Omental fat pad (tissue), 4 donors: ENCODE results near the gene AMZ2. TPM values are rescaled to one million over a fixed set of nuclear protein-coding genes. Genes with fewer than 3 reads are reported as not detected.
"Not testable (repeated sequence)": the region's sequence is repeated elsewhere in the genome, so short reads cannot be mapped to it uniquely, and the experiment has no call there.

Experiments used
- ATAC-seq: fragments of 150-250 bp; one replicate; pipeline ENCODE4 v1.9.1; 2016; ENCODE audit warnings: mild to moderate bottlenecking, moderate library complexity; ENCODE audit not compliant: low FRiP score
- DNase-seq: peaks from one replicate; pipeline ENCODE4 v3.0.0-alpha.2; 2019; ENCODE audit warnings: low spot score
- total RNA-seq, 4 donors: library from RNA; depleted of rRNA; stranded (reverse); fragments of >200 nt; gene quantifications; one replicate each; pipeline ENCODE4 v1.1.0, GENCODE V29; 2016
- TF ChIP-seq, protein P1 (sequence below), 3 donors: fragments of 450-650 bp; IDR thresholded peaks; one replicate each; pipeline ENCODE4 v1.5.1; 2016 to 2017; ENCODE audit warnings: antibody characterized with exemption in 3 of 3, mild to moderate bottlenecking in 3 of 3, moderate library complexity in 2 of 3

AMZ2 gene
- total RNA-seq, 4 donors from 2014 or later = 26.6 to 59.6 (median 48.1) TPM

DNA sequence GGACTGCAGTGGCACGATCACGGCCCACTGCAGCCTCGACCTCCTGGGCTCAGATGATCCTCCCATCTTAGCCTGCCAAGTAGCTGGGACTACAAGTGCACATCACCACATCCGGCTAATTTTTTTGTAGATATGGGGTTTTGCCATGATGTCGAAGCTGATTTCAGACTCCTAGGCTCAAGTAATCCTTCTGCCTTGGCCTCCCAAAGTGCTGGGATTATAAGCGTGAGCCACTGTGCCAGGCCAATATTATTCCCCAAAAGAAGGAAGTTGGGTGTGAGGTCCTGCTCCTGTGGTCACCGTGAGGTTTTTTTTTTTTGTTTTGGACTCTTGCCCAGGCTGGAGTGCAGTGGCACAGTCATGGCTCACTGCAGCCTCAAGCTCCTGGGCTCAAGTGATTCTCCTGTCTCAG lies 1.5 kb downstream of the AMZ2 start:
- ATAC-seq (no peak), DNase-seq (no peak)
- TF ChIP-seq, protein P1, sequence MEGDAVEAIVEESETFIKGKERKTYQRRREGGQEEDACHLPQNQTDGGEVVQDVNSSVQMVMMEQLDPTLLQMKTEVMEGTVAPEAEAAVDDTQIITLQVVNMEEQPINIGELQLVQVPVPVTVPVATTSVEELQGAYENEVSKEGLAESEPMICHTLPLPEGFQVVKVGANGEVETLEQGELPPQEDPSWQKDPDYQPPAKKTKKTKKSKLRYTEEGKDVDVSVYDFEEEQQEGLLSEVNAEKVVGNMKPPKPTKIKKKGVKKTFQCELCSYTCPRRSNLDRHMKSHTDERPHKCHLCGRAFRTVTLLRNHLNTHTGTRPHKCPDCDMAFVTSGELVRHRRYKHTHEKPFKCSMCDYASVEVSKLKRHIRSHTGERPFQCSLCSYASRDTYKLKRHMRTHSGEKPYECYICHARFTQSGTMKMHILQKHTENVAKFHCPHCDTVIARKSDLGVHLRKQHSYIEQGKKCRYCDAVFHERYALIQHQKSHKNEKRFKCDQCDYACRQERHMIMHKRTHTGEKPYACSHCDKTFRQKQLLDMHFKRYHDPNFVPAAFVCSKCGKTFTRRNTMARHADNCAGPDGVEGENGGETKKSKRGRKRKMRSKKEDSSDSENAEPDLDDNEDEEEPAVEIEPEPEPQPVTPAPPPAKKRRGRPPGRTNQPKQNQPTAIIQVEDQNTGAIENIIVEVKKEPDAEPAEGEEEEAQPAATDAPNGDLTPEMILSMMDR (IDR thresholded peaks at IDR 0.05) = no peak

DNA sequence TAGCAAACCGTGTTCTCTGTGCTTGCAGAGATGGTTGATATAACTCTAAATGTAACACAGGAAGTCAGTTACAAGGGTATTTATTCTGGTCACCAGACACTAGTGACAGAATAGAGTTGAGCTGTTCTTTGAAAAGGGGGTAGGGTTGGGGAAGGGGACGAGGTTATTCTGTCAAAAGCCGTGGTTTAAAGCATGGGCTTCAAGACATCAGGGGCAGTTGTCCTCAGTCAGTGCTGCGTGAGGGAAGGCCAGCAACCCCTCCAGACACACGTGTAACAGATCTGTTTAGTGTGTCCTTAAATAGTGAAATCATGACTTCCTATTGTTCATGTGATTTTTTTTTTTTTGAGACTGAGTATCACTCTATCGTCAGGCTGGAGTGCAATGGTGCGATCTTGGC lies 5.6 kb downstream of the AMZ2 start:
- not testable (repeated sequence) for DNase-seq

DNA sequence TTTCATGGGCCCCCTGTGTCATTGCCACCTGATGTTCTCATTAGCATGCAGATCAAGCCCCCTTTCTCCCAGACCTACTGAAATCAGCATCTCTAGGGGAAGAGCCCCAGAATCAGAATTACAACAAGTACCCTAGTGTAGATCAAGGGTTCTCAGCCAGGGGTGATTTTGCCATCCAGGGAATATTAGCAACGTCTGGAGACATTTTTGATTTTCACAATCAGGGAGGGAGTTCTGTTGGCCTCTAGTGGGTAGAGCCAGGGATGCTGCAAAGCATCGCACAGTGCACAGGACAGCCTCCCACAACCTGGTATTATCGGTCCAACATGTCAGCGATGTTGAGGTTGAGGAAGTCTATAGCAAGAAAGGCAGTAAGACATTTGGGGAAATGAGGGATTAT lies 7.3 kb downstream of the AMZ2 start:
- ATAC-seq (no peak), DNase-seq (no peak)
- TF ChIP-seq, protein P1 (IDR thresholded peaks at IDR 0.05) = no peak

More for the DNA sequence above, 5.6 kb downstream of the AMZ2 start:
- ATAC-seq = not testable (repeated sequence)

DNA sequence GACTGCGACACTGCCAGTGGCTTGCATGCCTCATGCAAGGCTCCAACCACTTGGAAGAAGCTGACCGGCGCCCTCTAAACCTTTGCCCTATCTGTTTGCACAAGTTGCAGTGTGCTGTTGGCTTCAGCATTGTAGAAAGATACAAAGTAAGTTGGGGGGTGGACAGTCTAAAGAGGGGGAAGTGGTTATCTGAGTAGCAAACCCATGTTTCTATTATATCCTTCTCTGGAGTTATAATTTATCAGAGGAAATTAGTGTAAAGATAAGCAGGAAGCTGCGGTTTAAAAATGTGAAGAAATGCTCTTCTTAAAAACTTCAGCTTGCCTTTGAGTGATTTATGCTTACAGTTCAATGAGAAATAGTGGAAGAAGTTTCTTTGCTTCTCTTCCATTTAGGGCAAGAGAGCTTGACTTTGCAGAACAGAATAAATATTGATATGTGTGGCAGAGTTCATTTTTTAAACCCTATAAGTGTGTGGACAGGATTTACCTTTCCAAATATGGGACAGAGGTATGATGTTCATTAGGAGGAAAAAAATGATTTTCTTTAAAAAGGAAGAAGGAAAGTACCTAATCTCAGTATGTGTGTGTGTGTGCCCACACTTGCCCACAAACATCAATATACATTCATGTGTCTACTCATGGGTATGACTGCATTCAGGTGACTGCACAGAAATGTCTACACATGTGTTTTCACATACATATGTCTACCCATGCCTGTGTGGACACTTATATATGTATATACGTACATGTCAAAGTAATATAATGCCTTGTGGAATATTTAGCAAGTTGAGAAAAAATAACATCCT lies 8.1 kb downstream of the AMZ2 start:
- ATAC-seq = no peak
- TF ChIP-seq, protein P1 (IDR thresholded peaks at IDR 0.05) = no peak

DNA sequence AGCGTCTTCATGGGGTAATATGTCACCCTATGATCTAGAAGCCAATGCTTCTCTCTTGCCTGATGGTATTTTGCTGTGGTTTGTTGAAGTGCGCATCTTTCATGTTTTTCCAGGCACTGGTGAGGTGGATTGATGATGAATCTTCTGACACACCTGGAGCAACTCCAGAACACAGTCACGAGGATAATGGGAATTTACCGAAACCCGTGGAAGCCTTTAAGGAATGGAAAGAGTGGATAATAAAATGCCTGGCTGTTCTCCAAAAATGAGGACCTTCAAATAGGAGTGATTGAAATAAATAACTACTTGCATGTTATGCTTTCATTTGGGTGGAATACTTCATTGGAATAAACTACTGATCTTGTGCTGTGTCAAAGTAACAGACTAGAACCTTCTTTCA lies 8.9 kb downstream of the AMZ2 start:
- not testable (repeated sequence) for ATAC-seq, DNase-seq

More for the DNA sequence above, 8.1 kb downstream of the AMZ2 start:
- DNase-seq = no peak

DNA sequence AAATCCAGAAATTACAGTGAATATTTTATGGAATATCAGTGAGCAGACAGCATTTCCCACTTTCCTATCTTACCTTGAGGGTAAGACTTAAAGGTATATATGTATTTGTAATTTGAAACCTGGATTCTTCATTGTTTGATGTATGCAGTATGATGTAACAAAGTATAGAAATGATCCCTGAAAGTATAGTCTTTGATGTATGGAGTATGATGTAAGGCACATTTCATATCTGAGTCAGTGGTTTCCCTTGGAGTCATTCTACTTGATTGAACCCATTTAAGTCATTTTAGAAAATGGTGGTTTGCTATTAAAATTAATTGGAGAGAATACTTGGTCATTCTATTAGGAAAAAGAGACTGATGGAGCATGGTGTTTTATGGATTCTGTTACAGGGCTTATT lies 10.1 kb downstream of the AMZ2 start:
- DNase-seq (no peak), ATAC-seq (no peak)
- TF ChIP-seq, protein P1 (IDR thresholded peaks at IDR 0.05) = no peak

DNA sequence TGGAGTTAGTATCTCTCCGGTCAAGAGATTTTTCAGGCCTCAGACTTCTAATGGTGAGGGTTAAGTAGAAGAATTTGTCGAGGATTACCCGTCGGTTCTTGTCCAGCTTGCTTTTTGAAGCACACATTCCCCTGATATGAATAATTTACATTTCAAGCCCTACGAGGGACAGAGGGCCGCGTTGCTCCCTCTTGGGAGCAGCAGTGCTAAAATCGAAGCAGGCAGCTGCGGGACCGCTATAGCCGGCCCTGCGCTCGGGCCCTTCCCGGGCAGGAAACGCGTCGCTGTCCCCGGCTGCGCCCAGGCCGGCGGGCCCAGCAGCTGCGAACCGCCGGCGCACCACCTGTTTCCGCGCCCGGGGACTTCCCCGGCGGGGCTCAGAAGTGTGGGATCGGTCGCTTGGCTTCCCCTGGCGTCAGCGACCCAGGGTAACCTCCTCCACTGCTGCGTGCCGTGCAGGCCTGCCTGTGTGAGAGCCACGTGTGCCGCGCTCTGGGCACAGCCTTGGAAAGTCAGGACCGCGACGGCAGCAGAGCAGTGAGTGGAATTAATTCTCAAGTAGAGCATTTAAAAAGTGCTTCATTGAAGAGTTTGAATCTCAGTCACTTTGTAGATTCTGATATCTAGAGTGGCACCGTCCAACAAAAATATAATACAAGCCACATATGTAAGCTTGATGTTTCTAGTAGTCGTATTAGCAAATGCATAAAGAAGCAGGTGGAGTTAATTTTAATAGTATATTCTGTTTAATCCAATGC lies 11.2 kb downstream of the AMZ2 start:
- ATAC-seq = peak; percentile 83
- not testable (repeated sequence) for DNase-seq

DNA sequence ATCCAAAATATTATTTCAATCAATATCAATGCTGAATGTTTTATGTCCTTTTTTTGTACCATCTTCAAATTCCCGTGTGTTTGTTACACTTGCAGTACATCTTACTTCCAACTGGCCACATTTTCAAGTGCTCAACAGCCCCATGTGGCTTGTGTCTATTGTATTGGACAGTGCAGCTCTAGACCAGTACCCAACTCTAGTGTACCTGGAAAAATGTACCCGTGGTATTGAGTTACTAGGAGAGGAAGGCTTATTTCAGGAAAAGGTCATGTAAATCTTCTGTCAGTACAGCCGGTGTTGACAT lies 11.8 kb downstream of the AMZ2 start:
- ATAC-seq, DNase-seq: not testable (repeated sequence)

DNA sequence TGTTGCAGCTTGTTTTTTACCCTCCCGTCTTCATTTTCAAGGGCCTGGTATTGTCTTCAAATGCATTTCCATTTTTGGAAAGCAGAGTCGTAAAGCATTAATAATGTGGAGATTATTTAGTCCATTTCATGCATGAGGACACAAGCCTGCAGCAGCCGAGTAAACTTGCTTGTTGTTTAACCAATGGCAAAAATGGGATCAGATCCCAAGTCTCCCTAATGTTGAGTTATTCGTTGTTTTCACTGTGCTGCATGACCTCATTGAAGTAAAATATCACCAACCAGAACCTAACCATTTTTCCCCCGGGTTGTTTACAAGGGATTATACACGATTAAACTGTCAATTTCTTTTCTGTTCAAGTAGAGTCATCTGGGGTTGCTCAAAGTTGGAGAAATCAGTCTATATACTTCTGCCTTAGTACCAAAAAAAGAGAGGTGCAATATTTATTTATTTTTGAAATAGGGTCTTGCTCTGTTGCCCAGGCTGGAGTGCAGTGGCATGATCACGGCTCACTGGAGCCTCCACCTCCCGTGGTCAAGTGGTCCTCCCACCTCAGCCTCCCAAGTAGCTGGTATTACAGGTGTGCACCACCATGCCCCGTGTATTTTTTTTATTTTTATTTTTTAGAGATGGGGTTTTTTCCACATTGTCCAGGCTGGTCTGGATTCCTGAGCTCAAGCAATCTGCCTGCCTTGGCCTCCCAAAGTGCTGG lies 12.4 kb downstream of the AMZ2 start:
- TF ChIP-seq, protein P1 (IDR thresholded peaks at IDR 0.05) = no peak
- ATAC-seq (no peak), DNase-seq (no peak)

DNA sequence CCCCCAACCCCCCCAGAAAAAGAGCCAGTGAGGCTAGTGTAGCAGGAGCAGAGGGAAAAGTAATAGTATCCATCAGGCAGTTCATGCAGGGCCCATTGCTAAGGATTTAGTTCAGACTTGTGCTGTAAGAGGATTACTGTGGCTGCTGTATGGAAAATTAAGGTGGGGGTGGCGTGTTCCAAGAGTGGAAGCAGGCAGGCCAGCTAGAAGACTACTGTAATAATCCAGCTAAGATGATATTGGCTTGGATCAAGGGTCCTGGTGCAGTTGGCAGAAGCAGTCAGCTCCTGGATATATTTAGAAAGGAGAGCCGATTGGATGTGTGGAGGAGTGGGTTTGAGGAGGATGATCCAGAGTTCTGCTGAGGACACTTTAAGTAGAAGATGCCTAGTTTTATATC lies 14.6 kb downstream of the AMZ2 start:
- DNase-seq, ATAC-seq: not testable (repeated sequence)

DNA sequence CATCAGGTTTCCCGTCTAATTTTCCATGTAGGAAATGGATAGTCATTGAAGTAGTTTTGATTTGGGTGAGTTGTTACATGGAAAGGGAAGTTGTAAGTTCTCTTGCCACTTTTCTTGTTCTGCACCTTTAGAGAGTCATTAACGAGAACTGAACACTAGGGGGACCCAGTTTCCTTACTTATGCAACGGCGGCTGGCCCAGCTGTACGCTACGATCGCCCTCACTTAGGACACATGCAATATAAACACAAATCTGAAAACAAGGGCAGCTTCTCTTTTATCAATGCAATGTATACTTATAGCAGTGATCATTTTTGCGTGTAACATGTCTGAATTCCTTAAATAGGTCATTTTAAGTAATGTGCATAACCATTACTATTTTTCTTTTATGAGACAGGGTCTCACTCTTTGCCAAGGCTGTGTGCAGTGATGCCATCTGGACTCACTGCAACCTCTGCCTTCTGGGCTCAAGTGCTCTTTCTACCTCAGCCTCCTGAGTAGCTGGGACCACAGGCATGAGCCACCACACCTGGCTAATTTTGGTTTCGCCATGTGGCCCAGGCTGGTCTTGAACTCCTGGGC lies 15.3 kb downstream of the AMZ2 start:
- not testable (repeated sequence) for DNase-seq
- ATAC-seq = peak; percentile 70

DNA sequence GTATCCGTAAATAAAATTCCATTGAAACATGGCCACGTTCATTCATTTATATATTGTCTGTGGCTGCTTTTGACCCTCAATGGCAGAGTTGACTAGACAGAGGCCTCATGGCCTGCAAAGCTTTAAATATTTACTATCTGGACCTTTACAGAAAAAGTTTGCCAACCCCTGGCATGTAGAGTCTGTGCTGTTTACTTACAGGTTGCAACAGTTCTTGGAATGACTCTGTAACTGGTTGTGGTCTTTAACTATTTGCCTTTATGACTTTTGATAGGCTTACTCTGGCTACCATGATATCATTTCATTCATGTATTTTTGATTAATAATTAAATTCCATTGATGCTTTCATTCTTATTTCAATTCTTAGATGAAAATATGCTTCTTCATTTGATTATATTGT lies 18.0 kb downstream of the AMZ2 start:
- not testable (repeated sequence) for ATAC-seq, DNase-seq
